GM12864 (cell line): ENCODE measurements around the gene SLC46A3.
"Not testable (repeated sequence)": the region's sequence is repeated elsewhere in the genome, so short reads cannot be mapped to it uniquely, and the experiment has no call there.

ENCODE experiments used
- DNase-seq: peaks from one replicate; pipeline ENCODE4 v3.0.0-alpha.2; 2011; ENCODE audit warnings: low read depth
- H3K4me3 ChIP-seq: 2 replicates; pipeline ENCODE4 v1.5.1; 2011; ENCODE audit warnings: mild to moderate bottlenecking, low read depth, low read length, control low read depth
- TF ChIP-seq, protein P1 (sequence below): IDR thresholded peaks from 2 replicates; pipeline ENCODE4 v1.5.1; 2011; ENCODE audit warnings: low read depth, mild to moderate bottlenecking, moderate library complexity, low read length, control low read depth, inconsistent platforms; ENCODE audit errors: missing control alignments

SLC46A3 gene

DNA sequence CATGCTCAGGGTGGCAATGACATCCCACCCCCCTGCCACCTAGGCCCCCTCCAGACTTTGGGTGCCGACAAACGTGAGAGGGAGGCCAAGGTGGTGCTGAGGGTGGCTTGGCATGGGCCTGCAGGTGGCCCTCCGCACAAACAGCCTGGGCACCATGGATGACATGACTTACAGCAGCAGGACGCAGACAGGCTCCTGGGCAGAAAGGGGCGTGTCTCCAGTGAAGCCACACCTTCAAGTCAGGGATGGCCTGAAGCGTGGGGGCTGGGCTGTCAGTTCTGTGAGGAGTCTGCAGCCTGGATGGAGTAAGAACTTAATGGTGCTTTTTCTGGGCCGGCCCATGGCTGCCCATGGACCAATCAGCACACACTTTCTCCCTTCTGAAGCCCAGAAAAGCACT, 34.5 kb downstream of the SLC46A3 start:
- no peak for DNase-seq
- TF ChIP-seq, protein P1, sequence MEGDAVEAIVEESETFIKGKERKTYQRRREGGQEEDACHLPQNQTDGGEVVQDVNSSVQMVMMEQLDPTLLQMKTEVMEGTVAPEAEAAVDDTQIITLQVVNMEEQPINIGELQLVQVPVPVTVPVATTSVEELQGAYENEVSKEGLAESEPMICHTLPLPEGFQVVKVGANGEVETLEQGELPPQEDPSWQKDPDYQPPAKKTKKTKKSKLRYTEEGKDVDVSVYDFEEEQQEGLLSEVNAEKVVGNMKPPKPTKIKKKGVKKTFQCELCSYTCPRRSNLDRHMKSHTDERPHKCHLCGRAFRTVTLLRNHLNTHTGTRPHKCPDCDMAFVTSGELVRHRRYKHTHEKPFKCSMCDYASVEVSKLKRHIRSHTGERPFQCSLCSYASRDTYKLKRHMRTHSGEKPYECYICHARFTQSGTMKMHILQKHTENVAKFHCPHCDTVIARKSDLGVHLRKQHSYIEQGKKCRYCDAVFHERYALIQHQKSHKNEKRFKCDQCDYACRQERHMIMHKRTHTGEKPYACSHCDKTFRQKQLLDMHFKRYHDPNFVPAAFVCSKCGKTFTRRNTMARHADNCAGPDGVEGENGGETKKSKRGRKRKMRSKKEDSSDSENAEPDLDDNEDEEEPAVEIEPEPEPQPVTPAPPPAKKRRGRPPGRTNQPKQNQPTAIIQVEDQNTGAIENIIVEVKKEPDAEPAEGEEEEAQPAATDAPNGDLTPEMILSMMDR, result no peak
- H3K4me3 ChIP-seq, result no peak overlapping the region

DNA sequence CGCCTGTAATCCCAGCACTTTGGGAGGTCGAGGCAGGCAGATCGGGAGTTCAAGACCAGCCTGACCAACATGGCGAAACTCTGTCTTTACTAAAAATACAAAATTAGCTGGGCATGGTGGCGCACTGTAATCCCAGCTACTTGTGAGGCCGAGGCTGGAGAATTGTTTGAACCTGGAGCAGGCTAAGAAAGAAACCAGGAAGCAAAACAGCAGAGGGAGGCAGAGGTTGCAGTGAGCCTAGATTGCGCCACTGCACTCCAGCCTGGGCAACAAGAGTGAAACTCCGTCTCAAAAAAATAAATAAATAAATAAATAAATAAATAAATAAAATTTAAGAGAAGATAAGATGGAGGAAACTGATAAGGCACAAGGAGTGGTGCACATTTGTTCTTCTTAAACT, 35.6 kb downstream of the SLC46A3 start:
- not testable (repeated sequence) for DNase-seq, H3K4me3 ChIP-seq

DNA sequence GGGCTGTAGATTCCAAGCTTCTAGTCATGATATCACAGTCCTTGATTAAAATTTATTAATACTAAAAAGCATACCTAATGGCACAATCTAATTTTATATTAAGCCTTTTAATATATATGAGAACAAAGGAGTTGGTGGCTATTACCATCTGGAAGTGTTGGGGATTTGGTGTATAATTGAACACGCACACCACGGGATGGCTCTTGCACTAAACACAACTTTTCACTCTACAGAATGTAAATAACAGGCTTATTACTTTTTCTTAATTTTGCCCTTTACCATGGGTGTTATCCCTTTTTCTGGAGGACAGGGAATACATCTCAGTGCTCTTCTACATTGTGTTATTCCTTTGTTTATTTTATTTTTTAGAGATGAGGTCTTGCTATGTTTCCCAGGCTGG, 38.2 kb downstream of the SLC46A3 start:
- TF ChIP-seq, protein P1, result no peak
- no peak overlapping the region for H3K4me3 ChIP-seq

DNA sequence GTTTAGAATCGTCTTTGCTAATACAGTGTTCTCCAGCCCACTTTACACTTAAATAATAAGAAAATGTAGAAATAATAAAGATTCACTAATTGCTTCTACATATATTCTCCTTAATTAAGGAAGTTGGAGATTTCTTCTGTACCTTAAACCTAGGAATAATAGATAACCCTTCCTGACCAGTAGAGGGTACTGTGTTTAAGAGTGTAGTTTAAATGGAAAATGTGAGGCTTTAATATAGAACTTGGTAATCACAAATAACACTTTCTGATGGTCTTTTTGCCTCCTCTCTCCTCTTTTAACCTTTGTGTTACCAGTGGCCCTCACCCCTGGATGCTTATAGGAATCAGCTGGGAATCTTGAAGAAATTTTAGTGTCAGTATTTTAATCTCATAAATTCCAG, 39.1 kb downstream of the SLC46A3 start:
- no peak overlapping the region for H3K4me3 ChIP-seq
- no peak for DNase-seq
- TF ChIP-seq, protein P1, result no peak

More for the DNA sequence above, 38.2 kb downstream of the SLC46A3 start:
- no peak for DNase-seq

DNA sequence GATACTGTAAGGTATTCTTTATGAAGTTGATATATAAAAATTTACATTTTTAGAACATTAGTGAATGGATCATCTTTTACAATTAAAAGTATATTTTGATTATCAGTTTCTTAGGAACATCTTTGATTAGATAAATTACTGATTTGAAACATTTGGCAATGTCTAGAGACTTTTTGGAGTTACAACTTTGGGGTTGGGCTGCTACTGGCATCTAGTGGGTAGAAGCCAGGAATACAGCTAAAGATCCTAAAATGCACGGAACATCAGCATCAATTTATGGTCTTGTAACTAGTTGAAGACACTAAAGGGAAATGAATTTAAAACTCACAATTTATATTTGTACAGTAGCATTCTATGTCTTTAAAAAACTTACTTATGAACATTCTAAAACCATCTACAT, 40.0 kb downstream of the SLC46A3 start:
- no peak for DNase-seq
- TF ChIP-seq, protein P1, result no peak
- no peak overlapping the region for H3K4me3 ChIP-seq

DNA sequence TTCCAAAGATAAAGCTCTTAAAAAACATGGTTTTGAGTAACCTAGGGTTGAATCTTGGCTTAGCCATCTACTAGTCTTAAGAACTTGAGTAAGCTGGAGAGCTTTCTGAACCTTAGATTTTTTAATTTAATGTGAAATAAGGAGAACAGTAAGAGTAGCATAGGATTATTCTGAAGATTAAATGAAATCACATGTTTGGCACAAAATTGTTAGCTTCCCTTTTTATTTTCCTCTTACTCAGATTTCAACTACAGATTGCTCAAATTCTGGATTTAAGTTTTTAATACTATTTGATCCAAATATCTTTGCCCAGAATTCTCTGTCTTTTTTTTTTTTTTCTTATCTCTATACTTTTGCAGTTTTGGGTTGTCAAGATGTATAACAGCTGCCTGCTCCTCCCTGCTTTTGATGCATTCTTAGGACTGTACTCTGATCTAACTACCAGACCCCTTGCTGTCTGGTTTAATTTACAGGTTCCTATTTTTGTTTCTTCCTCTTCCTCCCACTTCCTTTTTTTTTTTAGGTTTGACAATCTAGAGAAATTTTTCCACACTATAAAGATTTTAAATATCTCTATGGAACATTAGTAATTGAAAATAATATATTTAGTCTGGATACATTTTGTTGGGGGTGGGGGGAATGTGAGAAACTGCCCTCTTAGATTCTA, 47.5 kb downstream of the SLC46A3 start:
- no peak overlapping the region for H3K4me3 ChIP-seq
- DNase-seq, result no peak
- TF ChIP-seq, protein P1, result no peak

DNA sequence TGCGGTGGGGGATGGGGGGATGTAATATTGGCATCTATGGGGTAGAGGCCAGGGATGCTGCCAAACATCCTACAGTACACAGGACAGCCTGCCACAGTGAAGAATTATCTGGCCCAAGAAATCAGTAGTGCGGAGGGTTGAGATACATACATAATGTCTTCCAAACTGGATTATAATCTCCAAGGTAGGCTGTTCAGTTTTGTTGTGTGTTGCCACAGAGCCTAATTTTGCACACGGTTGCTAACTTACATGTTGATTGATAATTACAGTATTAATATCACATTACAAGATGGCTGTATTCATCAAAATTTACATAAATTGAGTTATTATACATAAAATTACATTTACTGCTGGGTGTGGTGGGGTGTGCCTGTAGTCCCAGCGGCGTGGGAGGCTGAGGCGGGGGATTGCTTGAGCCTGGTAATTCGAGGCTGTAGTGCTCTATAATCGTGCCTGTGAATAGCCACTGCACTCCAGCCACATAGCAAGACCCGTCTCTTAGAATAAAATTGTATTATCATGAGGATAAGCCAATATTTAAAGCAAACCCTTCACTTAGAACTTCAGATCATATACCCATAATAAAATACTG, 51.8 kb downstream of the SLC46A3 start:
- H3K4me3 ChIP-seq, result no peak overlapping the region
- TF ChIP-seq, protein P1, result no peak
- DNase-seq, result no peak
